HG03565 (cell line): ENCODE measurements around the gene ZNF44.
"Not testable (repeated sequence)": the region's sequence is repeated elsewhere in the genome, so short reads cannot be mapped to it uniquely, and the experiment has no call there.

ENCODE experiments used
- ATAC-seq: cut with Tn5 transposase; IDR thresholded peaks from one replicate; pipeline ENCODE4 v1.9.1; 2021; ENCODE audit warnings: mild to moderate bottlenecking, moderate library complexity; ENCODE audit not compliant: unreplicated experiment

ZNF44 gene

DNA sequence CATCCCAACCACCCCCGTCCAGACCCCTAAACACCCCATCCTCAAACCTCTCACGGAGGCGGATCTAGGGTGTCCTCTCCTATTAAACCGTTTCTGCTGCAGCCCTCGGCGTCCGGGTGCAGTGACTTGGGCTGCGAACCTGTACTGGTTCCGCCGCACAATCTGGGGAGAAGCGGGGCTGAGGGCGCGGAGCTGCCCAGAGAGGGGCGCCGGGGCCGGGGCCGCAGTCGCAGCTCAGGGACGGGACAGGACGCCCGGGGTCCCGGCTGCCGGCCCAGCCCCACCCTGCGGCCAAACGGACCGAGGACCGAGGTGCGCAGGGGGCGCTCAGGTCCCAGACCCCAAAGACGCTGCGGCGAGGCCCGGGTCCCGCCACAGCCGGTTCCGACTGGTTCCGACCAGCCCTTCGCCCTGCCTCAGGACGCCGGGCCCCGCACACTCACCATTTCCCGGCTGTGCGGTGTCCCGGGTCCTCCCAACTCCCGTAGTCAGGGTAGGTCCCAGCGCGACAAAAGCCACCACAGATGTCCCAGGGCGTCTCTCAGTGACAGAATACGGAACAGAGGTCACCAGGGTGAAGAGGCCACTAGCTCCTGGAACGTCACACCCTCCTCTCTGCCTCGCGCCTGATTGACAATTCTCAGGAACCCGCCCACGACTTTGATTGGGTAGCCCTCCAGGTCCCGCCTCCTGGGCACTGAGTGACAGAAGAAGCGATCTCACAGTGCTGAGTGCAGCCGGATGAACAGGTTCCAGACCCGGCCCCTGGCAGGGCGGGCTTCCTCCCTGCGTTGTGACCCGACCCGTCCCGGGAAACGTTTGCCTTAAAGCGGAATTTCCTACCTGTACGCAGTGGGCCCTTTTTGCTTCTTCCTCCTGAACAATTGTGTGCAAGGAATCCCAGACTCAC is at the start of gene ZNF44:
Gene ZNF44 (minus strand): TSS at position 635 of the 910 bp plus-strand sequence. CDS start 189 bp downstream, at position 446.
- peak; percentile 80 for ATAC-seq

DNA sequence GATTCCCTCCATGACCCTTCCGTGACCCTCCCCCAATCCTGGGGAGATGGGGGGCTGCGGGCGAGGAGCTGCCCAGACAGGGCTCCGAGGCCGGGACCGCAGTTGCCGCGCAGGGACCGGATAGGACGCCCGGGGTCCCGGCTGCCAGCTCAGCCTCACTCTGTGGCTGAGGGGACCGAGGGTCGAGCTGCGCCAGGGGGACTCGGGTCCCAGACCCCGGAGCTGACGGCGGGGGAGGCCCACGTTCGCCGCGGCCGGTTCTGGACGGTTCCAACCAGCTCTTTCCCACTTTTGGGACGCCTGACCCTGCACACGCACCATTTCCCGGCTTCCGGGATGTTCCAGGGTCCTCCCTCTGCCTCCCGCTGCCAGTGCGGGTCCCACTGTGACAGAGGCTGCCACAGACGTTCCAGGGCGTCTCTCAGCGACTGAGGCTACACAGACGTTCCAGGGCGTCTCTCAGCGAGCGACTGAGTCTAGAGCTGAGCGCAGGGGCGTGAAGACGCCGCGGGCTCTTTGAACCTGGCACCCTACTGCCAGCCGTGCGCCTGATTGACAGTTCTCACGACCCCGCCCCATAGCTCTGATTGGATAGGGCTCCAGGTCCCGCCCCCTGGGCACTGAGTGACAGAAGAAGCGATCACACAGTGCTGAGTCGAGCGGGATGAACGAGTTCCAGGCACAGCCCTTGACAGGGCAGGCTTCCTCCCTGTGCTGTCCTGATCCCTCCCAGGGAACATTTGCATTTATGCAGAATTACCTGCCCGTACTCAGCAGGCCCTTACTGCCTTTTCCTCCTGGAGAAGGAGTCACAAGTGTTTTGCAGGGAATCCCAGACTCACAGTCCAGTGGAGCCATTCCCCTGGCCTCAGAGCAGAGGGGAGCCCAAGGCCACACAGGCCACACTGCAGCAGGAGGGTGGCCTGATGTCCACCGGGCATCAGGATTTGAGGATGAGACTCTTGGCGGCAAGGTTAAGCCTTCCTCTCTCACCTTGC is 38.8 kb upstream of the ZNF44 start, which contains the start of gene ZNF563:
Gene ZNF563 (minus strand): TSS at position 472 of the 998 bp plus-strand sequence. CDS start 151 bp downstream, at position 321.
- ATAC-seq, result peak; percentile 66

DNA sequence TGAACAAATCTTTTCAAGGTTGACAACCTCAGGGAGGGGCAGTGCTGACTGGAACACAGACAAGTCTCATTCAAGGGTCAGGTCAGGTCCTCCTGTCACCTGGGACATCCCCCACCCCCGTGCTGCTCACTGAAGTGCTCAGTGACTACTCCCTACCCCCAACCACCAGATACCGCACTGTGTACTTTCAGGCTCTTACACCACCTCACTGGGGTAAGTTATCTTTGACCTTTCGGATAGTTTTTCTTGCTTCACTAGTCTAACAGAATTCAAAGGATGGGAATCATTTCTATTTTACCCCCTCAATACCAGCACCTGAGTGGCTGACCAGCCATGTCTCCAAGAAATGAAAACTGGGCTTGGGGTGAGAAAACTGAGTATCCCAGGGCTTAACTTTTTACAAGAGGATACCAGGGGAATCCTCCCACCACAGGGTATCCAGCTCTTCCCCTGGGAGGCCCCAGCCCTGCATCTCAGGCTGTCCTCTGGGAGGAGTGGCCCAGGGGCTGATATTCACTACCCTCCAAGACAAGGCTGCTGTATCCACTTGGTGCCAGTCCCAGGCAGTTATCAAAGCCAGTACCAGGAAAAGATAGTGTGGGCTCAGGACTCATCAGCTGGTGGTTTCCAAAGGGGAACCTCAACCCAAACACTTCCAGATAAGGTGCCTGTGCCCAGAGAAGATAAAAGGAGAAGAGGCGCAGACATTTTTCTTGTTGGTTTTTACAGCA is 36.7 kb upstream of the ZNF44 start:
- ATAC-seq, result no peak

DNA sequence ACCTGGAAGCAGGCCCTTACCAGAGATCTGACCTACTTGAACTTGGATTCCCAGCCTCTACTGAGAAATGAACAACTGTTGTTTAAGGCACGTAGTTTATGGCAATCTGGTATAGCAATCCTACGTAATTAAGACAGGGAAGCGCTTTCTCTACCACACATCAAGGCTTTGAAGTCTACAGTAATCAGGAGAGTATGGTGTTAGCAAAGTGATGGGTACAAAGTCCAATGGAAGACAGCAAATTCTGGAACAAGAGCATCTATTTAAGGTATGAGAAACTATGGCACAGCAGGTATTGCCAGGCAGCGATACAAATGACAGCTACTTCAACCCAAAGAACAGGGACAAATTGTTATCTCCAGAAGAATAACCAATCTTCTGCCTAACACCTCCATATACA is 35.7 kb upstream of the ZNF44 start:
- no peak for ATAC-seq

DNA sequence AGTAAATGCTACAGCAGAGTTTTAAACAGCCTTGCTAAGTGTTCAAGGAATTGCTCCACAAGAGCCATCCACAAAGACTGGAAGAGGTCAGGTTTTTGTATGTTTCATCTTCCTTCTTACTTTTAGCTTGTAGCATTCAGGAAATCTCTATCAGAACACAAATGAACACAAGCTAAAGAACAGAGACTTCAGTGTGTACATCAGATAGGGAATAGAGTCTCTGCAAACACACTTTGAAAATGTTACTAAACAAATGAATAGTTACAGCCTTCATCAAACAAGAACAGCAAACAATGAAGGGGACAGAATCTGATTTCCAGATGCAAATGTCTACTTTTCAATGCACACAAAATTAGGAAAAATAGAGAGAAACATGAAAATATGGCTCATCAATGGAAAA is 31.0 kb upstream of the ZNF44 start:
- no peak for ATAC-seq

DNA sequence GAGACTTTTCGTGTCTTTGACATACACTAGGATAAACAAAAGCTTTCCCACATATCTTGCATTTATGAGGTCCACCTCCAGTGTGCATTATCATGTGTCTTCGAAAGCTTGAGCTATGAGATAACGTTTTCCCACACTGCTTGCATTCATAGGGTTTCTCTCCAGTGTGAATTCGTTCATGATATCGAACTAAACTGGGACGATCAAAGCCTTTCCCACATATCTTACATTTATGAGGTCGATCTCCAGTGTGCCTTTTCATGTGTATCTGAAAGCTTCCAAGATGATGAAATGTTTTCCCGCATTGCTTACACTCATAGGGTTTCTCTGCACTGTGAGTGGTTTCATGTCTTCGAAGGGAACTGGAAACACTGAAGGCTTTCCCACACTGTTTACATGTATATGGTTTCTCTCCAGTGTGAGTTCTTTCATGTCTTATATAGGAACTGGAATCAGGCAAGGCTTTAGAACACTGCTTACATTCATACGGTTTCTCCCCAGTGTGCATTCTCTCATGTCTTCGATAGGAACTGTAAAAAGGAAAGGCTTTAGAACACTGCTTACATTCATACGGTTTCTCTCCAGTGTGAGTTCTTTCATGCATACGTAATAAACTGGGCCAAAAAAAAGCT is 24.2 kb upstream of the ZNF44 start:
- ATAC-seq, result no peak

DNA sequence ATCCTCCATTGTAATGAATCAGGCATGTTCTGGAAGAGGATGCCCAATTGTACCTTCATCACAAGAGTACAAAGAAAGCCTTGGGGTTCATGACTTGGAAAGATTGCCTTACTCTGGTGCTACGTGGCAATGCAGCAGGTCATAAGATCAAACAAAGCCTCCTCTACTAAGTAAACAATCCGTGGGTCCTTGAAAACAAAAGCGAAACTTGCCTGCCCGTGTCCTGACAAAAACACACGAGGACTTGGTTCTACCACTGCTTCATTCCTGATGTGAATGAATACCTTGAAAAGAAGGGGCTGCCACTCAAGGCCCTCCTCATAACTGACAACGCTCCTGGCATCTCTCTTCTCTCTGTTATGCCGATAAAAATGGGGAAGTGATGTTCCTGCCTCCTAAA is 19.9 kb upstream of the ZNF44 start:
- no peak for ATAC-seq

DNA sequence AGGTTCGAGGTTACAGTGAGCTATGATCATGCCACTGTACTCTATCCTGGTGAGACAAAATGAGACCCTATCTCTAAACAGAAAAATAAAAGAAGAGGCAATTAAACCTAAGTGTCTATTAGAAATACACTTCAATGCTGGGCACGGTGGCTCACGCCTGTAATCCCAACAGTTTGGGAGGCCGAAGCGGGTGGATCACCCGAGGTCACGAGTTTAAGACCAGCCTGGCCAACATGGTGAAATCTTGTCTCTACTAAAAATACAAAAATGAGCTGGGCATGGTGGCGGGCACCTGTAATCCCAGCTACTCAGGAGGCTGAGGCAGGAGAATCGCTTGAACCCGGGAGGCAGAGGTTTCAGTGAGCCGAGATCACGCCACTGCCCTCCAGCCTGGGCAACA is 14.2 kb upstream of the ZNF44 start:
- ATAC-seq, result not testable (repeated sequence)

DNA sequence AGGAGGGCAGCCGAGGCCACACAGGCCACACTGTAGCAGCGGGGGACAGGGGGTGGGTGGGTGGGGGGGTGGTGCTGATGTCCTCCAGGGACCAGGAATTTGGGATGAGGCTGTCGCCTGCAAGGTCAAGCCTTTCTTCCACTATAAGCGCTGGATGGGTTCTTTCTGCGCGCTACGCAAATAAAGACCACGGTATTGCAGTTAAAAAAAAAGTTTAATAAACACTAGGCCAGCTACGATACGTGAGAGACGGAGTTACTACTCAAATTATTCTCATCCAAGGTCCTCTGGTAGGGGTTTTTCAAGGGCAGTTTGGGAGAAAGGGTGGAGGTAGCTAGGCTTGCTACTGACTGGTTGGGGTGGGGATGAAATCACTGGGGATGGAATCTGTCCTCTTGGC is 508 bp upstream of the ZNF44 start:
- no peak for ATAC-seq

DNA sequence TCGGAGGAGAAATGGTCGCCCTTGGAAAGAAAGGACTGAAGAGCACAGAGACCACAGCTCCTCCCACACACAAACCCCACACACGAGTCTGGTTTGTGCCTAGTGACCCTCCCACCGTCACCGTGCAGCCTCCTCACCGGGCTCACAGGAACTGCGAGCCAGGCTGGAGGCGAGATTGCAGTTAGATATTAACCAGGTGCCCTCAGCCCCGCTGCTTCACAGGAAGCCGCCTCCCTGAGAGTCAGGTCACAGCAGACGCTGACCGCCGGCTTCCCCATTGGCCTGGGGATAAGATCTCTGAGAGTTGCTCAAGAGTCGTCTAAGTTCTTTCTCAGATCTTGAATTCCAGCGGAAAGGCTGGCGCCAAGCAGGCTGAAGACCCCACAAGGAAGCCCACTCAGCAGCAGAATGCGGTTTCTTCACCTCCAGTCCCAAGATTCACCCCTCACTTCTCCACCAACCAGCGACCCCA is 870 bp downstream of the ZNF44 start:
- ATAC-seq, result no peak

DNA sequence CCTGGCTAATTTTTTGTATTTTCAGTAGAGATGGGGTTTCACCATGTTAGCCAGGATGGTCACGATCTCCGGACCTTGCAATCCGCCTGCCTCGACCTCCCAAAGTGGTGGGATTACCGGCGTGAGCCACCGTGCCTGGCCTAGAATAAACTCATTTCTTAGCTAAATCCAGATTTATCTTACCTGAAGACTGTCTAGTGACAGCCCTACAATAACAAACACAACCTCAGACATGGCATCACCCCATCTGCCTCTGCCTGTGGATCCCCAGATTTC is 5.0 kb downstream of the ZNF44 start:
- no peak for ATAC-seq

DNA sequence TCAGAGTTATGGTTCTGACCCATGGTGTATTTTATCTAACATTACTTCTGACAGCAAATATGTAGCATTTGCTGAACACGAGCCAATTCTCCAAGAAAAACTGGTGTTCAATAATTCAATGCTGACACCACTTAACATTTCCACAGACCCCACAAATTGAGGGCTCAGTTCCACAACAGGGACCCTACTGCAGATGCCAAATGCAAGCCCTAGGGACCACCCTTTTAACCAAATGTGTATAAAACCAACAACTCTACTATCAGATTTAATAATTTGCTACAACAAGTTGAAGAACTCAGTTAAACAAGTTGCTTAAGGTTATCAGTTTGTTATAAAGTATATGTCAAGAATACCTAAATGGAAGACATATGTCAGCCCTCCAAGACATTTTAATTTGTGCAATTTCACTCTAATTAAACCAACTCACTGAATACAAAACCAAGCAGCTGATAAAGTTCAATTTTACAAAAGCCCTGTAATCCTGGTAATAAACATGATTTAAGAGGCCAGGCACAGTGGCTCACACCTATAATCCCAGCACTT is 6.7 kb downstream of the ZNF44 start:
- ATAC-seq, result no peak

DNA sequence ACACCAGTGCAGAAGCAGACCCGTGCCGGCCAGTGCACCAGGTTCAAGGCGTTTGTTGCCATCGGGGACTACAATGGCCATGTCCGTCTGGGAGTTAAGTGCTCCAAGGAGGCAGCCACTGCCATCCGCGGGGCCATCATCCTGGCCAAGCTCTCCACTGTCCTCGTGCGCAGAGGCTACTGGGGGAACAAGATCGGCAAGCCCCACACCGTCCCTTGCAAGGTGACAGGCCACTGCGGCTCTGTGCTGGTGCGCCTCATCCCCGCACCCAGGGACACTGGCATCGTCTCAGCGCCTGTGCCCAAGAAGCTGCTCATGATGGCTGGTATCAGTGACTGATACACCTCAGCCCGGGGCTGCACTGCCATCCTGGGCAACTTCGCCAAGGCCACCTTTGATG is 10.1 kb downstream of the ZNF44 start:
- ATAC-seq, result no peak

DNA sequence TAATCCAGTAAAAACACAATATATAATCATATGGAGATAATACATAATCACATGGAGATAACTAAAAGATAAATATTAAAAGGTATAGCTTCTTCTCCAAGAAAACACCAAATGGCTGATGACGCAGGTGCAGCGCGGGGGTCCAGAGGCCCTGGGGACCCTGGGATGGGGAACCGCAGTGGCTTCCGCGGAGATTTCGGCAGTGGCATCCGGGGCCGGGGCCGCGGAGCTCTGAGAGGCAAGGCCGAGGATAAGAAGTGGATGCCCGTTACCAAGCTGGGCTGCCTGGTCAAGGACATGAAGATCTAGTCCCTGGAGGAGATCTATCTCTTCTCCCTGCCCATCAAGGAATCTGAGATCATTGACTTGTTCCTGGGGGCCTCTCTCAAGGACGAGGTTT is 10.5 kb downstream of the ZNF44 start:
- ATAC-seq, result no peak

DNA sequence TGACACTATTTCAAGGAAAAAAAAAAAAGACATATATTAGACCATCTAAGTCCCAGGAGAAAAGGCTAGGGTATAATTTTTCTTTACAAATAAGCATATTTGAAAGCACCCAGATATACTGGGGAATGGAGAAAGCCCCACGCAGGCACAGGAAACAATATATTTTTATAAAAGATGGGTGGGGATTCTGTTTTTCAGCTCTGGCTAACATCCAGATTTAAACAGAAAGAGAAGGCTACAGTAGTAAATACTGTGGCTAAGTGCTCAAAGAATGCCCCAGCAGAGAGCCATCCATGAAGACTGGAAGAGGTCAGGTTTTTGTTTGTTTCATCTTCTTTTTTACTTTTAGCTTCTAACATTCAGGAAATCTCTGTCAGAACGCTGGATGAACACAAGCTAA is 16.0 kb downstream of the ZNF44 start:
- no peak for ATAC-seq

DNA sequence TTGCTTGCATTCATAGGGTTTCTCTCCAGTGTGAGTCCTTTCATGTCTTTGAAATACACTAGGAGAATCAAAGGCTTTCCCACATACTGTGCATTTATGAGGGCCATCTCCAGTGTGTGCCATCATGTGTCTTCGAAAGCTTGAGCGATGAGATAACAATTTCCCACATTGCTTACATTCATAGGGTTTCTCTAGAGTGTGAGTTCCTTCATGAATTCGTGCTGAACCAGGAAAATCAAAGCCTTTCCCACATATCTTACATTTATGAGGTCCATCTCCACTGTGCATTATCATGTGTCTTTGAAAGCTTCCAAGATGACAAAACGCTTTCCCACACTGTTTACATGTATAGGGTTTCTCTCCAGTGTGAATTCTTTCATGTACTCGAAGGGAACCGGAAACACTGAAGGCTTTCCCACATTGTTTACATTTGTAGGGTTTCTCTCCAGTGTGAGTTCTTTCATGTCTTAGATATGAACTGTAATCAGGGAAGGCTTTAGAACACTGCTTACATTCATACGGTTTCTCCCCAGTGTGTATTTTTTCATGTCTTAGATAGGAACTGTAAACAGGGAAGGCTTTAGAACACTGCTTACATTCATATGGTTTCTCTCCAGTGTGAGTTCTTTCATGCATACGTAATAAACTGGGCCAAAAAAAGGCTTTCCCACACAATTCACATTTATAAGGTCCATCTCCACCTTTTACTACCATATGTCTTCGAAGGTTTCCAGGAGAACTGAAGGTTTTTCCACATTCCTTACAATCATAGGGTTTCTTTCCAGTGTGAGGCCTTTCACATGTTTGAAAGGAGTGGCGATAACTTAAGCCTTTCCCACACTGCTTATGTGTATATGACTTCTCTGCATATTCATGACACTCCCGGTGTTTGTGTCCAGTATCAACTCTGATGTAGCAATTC is 21.4 kb downstream of the ZNF44 start:
- no peak for ATAC-seq

DNA sequence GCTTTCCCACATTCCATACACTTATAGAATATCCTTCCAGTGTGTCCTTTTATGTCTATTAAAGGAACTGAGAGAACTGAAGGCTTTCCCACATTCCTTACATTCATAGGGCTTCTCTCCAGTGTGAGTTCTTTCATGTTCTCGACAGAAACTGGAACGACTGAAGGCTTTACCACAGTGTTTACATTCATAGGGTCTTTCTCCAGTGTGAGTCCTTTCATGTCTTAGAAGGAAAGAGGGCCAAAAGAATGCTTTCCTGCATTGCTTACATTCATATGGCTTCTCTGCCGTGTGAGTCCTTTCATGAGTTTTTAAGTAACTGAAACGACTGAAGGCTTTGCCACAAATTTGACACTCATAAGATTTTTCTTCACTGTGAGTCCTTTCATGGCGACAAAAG is 22.3 kb downstream of the ZNF44 start:
- ATAC-seq, result no peak

DNA sequence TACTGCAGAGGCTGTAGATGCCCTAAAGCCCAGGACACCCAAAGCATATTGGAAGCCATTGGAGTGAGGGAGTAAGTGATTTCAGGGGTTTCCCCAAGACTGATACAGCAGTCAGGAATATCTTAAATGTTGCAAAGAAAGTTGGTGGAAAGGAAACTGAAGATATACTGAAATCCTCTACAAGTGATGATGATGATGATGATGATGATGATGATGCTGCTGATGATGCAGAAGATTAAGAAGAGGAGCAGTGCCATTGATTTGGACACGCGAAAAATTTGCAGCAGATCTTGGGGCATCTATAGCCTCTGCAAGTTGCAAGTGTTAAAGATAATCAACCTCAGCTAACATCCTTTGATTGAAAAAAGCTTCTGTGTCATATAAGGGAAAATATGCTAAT is 23.8 kb downstream of the ZNF44 start:
- ATAC-seq, result no peak
